HL-60 (cell line): Measurements from ENCODE around the gene AHSP.

Source experiments
- GABPA ChIP-seq: IDR thresholded peaks from 2 replicates; pipeline ENCODE4 v1.6.1; 2012; ENCODE audit warnings: low read depth
- POLR2AphosphoS5 ChIP-seq: IDR thresholded peaks from 2 replicates; pipeline ENCODE4 v1.6.1; 2012; ENCODE audit warnings: low read depth
- REST ChIP-seq: IDR thresholded peaks from 2 replicates; pipeline ENCODE4 v1.6.1; 2012; ENCODE audit warnings: low read depth; ENCODE audit not compliant: insufficient replicate concordance
- SPI1 ChIP-seq: IDR thresholded peaks from 2 replicates; pipeline ENCODE4 v1.6.1; 2012; ENCODE audit warnings: low read depth, mild to moderate bottlenecking, borderline replicate concordance
- TF ChIP-seq, protein P1 (sequence below): IDR thresholded peaks from one replicate; pipeline ENCODE4 v1.5.1; 2011; ENCODE audit warnings: low read length, control low read depth, inconsistent platforms; ENCODE audit not compliant: insufficient read depth

GRCh38 chr16:31483081-31483480, 44.6 kb upstream of the AHSP start, which contains the start of gene SLC5A2:
- TF ChIP-seq, protein P1, sequence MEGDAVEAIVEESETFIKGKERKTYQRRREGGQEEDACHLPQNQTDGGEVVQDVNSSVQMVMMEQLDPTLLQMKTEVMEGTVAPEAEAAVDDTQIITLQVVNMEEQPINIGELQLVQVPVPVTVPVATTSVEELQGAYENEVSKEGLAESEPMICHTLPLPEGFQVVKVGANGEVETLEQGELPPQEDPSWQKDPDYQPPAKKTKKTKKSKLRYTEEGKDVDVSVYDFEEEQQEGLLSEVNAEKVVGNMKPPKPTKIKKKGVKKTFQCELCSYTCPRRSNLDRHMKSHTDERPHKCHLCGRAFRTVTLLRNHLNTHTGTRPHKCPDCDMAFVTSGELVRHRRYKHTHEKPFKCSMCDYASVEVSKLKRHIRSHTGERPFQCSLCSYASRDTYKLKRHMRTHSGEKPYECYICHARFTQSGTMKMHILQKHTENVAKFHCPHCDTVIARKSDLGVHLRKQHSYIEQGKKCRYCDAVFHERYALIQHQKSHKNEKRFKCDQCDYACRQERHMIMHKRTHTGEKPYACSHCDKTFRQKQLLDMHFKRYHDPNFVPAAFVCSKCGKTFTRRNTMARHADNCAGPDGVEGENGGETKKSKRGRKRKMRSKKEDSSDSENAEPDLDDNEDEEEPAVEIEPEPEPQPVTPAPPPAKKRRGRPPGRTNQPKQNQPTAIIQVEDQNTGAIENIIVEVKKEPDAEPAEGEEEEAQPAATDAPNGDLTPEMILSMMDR, result no peak
- TF ChIP-seq POLR2AphosphoS5, result no peak
- no peak for TF ChIP-seq REST
- no peak for TF ChIP-seq SPI1
- no peak for TF ChIP-seq GABPA
